Suppressor macrophage treated with lipopolysaccharide for 4 hours (primary cell): ENCODE measurements around the gene MCHR1.
"Not testable (repeated sequence)": the region's sequence is repeated elsewhere in the genome, so short reads cannot be mapped to it uniquely, and the experiment has no call there.

Experiments used
- DNase-seq: peaks from one replicate; pipeline ENCODE4 v3.0.0-alpha.2; 2020

The MCHR1 gene, protein sequence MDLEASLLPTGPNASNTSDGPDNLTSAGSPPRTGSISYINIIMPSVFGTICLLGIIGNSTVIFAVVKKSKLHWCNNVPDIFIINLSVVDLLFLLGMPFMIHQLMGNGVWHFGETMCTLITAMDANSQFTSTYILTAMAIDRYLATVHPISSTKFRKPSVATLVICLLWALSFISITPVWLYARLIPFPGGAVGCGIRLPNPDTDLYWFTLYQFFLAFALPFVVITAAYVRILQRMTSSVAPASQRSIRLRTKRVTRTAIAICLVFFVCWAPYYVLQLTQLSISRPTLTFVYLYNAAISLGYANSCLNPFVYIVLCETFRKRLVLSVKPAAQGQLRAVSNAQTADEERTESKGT

DNA sequence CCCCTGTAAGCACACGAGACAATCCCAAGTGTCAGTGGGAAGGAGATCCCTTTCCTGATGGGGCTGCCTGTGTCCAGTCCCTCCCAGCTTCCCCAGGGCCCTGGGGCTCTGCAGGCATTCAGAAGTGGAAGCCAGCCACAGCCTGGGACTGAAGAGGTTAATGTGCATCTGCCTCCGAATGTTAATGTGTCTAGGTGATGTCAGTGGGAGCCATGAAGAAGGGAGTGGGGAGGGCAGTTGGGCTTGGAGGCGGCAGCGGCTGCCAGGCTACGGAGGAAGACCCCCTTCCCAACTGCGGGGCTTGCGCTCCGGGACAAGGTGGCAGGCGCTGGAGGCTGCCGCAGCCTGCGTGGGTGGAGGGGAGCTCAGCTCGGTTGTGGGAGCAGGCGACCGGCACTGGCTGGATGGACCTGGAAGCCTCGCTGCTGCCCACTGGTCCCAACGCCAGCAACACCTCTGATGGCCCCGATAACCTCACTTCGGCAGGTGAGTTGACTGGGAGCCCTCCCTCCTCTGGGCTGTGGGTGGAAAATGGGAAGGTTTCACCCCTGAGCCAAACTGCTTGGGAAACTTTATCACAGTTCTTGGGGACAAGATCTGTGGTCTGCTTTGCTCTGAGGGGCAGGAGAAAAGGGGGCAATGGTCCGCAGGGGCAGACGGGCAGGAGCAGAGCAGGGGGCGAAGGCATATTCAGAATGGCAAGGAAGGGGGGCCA, at the start of gene MCHR1:
MCHR1 (plus strand) TSS at position 236 of the 715 bp plus-strand sequence; CDS start at position 405, 169 bp downstream.
- DNase-seq = no peak

GRCh38 chr22:40631925-40632324, 47.4 kb upstream of the MCHR1 start:
- DNase-seq = no peak

DNA sequence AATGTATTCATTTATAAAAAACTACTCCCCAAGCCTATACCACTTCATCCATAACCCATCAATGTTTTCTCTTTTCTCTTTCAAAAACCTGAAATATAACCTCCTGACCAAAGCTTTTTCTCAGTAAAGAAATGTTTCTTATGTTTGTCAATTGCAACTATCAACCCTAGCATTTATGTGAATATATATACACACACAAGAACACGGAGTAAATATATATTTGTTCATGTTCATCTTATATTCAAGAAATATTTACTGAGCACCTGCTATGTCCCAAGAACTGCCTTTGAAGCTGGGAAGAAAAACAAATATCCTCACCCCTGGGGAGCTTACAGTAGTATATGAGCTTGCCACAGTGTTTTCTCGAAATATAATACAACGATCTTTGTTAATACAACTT, 46.2 kb upstream of the MCHR1 start:
- no peak for DNase-seq

GRCh38 chr22:40634119-40634903, 45.0 kb upstream of the MCHR1 start:
- no peak for DNase-seq

DNA sequence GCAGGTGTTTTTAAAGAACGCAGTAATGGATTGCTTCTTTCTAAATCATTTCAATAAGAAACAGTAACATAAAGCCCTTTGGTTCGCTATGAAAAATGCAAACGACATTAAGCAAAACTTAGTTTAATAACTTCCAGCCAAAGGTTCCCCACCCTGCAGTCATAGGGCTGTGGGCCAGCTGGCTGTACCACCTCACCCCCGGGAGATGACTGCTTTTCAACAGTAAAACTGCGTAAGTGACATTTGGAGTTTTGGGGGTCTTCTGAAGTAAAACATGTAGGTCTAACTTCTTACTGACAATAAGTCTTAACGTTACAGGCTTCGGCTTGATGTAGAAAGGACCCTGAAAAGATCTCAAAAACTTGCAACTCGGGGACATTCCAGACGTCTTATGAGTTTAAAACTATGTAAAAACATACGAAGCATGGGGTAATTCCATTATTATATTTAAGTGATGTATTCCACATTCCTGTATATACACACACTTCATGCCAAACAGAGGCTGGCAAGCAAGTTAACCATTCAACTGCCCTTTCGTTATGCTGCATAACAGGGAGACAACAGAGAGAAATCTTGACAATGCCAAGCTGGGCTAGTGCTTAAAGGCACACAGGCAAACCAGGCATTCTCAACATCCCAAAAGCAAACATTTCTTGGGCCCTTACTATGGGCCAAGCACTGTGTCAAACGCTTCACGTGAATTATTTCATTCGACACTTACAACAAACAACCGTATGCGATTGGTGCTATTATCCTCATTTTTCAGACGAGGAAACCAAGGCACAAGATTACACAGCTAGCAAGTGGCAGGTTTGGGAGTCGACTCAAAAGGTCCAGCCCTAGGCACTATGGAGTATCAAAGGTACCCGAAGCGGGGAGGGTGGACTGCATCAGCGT, 44.0 kb upstream of the MCHR1 start:
- DNase-seq = no peak

DNA sequence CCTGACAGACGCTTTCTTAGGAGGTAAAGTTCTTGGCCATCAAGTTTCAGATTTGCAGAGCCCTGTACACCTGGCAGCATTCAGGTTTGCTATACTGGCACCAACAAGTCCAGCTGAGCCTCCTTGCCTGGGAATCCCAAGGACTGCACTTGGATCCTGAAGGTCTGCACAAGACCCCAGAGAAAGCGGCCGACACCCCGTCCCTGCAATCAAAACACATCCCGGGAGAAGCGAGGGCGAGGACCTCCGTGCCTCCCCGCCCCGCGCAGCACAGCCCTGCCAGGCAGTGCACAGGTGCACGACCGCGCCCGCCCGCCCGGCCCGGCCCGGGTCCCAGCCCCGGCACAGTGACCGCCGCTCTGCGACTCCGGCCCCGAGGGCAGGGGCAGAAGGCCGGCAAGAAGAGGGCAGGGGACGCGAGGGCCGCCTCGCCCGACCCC, 43.3 kb upstream of the MCHR1 start:
- no peak for DNase-seq

- peak; percentile 100 for DNase-seq
Measured at GRCh38 chr22:40636380-40637182, 42.7 kb upstream of the MCHR1 start, which contains the start of gene MRTFA. Gene MRTFA, minus strand, starts transcription at chr22:40636719.

- DNase-seq = peak; percentile 88
Measured at GRCh38 chr22:40637183-40638150, 41.8 kb upstream of the MCHR1 start.

DNA sequence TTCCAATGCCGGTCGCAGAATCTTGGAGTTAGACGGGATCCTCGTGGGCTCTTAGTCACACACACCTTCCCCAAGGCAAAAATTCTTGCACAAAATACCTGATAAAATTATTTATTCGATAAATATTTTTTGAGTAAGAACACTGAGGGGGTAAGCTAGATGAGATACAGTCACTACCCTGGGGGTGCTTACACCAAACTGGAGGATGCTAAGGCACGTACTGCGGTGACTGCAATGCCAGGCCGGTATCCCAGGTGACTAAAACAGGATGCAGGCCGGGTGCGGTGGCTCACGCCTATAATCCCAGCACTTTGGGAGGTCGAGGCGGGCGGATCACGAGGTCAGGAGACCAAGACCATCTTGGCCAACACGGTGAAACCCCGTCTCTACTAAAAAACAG, 41.0 kb upstream of the MCHR1 start:
- DNase-seq = no peak

DNA sequence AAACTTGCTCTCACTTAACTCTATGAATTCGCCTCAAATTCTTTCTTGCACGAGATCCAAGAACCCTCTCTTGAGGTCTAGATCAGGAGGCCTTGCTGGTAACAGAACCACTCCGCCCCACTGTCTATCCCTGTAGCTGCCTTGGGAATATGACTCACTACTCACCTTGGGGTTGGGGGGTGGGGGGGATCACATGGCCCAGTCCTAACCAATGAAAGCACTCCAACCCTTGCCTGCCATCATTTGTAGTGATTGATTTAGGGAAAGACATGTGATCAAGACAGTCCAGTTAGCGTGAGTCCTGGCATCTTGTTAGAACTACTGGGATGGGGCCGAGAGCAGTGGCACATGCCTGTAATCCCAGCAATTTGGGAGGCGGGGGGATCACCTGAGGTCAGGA, 38.0 kb upstream of the MCHR1 start:
- no peak for DNase-seq

DNA sequence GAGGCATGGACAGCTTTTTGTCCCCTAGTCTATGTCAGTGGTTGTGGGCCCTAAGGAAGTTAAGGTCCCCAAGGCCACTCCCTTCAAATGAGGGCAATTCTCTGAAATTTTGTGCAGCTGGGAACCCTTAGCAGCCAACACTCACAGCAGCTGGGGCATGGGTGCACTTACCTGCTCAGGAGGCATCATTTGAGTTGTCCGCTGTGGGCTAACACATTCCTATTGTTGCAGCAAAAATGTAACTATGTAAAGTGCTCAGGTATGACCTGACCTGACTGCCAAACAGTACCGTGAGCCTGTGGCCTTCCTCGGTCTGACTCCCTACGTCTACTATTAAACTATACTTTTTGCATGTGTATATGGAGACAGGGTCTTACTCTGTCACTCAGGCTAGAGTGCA, 37.0 kb upstream of the MCHR1 start:
- DNase-seq = no peak

DNA sequence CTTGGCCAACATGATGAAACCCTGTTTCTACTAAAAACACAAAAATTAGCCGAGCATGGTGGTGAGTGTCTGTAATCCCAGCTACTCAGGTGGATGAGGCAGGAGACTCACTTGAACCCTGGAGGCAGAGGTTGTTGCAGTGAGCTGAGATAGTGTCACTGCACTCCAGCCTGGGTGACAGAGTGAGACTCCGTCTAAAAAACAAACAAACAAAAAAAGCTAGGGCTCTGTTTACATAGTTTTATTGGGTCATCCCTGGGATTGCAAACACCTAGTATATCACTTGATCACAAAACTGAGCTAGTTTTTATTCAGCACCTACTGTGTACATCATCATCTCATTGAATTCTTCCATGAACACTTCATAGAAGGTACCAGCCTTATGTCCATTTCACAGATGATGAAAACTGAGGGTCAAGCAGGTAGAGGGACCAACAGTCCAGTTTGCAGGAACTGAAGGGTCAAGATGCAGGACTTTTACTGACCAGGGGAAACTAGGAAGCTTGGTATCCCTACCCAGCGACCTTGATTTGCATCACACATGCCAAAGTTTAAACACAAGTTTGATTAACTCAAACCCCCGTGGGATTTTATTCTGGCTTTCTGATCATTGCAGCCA, 33.6 kb upstream of the MCHR1 start:
- no peak for DNase-seq

DNA sequence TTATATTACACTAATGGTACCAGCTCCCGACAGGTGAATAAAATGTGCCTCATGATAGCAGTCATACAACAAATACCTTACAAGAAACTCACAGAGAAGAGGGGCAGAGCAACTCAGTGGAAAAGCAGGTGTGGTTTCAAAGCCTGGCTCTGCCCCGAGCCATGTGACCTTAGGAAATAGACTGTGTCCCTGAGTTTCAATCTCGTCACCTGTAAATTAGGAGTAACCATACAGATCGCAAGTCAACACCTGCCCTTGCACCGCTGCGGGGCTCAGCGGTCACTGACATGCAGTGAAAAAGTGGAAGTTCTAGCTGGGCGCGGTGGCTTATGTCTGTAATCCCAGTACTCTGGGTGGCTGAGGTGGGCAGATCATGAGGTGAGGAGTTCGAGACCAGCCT, 30.9 kb upstream of the MCHR1 start:
- no peak for DNase-seq

GRCh38 chr22:40651057-40651456, 28.2 kb upstream of the MCHR1 start:
- no peak for DNase-seq

GRCh38 chr22:40651563-40652501, 27.5 kb upstream of the MCHR1 start:
- DNase-seq = peak; percentile 99

- DNase-seq = no peak
Measured at GRCh38 chr22:40653361-40653760, 25.9 kb upstream of the MCHR1 start.

DNA sequence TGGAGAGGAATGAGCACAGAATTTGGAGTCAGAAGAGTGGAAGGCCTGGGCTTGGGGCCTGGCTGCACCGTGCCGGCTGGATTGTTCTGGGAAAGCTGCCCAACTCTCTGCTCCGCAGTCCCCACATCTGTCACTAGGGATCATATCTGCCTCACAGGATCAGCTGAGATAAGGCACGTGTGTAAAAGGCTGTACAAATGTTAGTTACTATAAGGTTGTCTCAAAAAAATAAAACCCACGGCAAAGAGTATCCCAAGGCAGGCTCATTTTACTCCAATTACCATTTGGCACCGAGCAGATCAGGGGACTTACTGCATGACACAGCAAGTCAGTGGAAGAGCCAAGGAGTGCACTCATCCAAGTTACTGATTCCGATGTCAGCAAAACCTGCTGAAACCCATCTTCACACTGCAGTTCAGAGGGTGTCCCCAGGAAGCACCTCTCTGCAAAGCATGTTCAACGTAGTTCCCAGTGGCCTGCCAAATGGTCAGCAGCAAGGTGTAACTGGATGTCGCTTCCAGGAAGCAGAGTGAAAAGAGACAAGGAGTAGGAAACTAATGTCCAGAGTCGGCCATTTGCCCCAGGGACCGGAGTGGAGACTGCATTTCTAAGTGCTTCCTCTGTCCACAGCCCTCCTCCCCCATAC, 24.6 kb upstream of the MCHR1 start:
- DNase-seq = no peak

DNA sequence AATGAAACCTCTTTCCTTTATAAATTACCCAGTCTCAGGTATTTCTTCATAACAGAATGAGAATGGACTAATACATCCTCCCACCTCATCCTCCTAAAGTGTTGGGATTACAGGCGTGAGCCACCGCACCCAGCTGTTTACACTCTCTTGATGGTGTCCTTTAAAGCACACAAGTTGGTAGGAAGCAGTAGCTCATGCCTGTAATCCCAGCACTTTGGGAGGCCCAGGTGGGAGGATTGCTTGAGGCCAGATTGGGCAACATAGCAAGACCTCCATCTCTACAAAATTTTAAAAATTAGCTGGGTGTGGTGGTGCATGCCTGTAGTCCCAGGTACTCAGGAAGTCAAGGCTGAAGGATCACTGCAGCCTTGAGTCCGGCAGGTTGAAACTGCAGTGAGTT, 23.3 kb upstream of the MCHR1 start:
- DNase-seq = not testable (repeated sequence)
